ENCODE measurements around the gene SGTA.
"Not testable (repeated sequence)": the region's sequence is repeated elsewhere in the genome, so short reads cannot be mapped to it uniquely, and the experiment has no call there.

- TF ChIP-seq EZH2 (IDR thresholded peaks at IDR 0.05; ENCODE audit: low read length); CTCF (optimal IDR thresholded peaks at IDR 0.05 in 1 of 3, IDR thresholded peaks at IDR 0.05 in 1 of 3, conservative IDR thresholded peaks at IDR 0.05 in 1 of 3; ENCODE audit: extremely low read depth in 1 of 3, insufficient read depth in 2 of 3, low read length in 3 of 3): not testable (repeated sequence)
Observed at GRCh38 chr19:2792666-2793065, 9.6 kb upstream of the SGTA start.

All from keratinocyte (primary cell).